HepG2 (cell line): ENCODE data around the gene KLHL30. TPM values are rescaled to one million over a fixed set of nuclear protein-coding genes. Genes with fewer than 3 reads are reported as not detected.

Source experiments
- ATAC-seq: fragments of 200-7000 bp; cut with Tn5 transposase; 3 replicates; pipeline ENCODE4 v1.9.1; 2020; ENCODE audit warnings: mild to moderate bottlenecking, moderate library complexity
- BruUV-seq: library from RNA; stranded (reverse); fragments of 400-500 nt; replicated peaks from 2 replicates; lab custom pipeline; 2021; lab: Mats Ljungman, UMichigan
- CTCF ChIA-PET: fragments of 300-600 bp; formaldehyde crosslinking; extraction: SDS; loops from one replicate; lab custom pipeline; 2021; ENCODE audit warnings: low total read pairs, inconsistent platforms, low intra/inter-chr PET ratio; lab: Yijun Ruan, JAX
- POLR2A ChIA-PET: fragments of 350-600 bp; sonication (Branson Sonifier 250); formaldehyde crosslinking; loops from one replicate; lab custom pipeline; 2020; ENCODE audit warnings: antibody characterized with exemption, inconsistent platforms; lab: Yijun Ruan, JAX
- DNase-seq: peaks from one replicate; pipeline ENCODE4 v3.0.0-alpha.2; 2015; ENCODE audit warnings: low spot score
- FAIRE-seq: peaks from 3 replicates; lab custom pipeline; 2011; peaks lifted over from hg19 to GRCh38; lab: Jason Lieb, UNC
- H2AFZ ChIP-seq: one replicate; pipeline ENCODE4 v1.6.1; 2011; ENCODE audit warnings: low read length, inconsistent platforms
- H3K27ac ChIP-seq: fragments of 300-600 bp; 3 replicates; pipeline ENCODE4 v1.8.0; 2011; ENCODE audit warnings: mixed run types, mild to moderate bottlenecking, mixed read lengths, low read length, inconsistent platforms; ENCODE audit not compliant: insufficient read depth; ENCODE audit errors: extremely low read length
- H3K27me3 ChIP-seq, 2 experiments: fragments of 200-600 bp in 1 of 2; 2 replicates in 1 of 2; 3 replicates in 1 of 2; pipeline versions ENCODE4 v1.6.0 to v1.8.0; 2011; ENCODE audit warnings: low read length in 2 of 2, mild to moderate bottlenecking in 2 of 2, moderate library complexity in 2 of 2, inconsistent platforms in 1 of 2; ENCODE audit not compliant: insufficient read depth in 2 of 2, control insufficient read depth in 1 of 2
- H3K36me3 ChIP-seq, 2 experiments: fragments of 200-600 bp in 1 of 2; replicated peaks in 1 of 2; 2 replicates in 1 of 2; 3 replicates in 1 of 2; pipeline versions ENCODE4 v1.5.1 to v1.8.0; 2011; ENCODE audit warnings: low read length in 2 of 2, inconsistent platforms in 1 of 2; ENCODE audit not compliant: insufficient read depth in 2 of 2, control insufficient read depth in 1 of 2
- H3K4me1 ChIP-seq: 2 replicates; pipeline ENCODE4 v1.5.1; 2012; ENCODE audit warnings: low read length, inconsistent platforms; ENCODE audit not compliant: insufficient read depth
- H3K4me2 ChIP-seq: 2 replicates; pipeline ENCODE4 v1.6.0; 2011; ENCODE audit warnings: low read depth, low read length, inconsistent platforms
- H3K4me3 ChIP-seq, 3 experiments: fragments of 200-600 bp in 1 of 3; sonication (generic), shearing (Covaris generic) in 1 of 3; replicated peaks in 1 of 3; 2 replicates each; pipeline ENCODE4 v1.5.1; 2011 to 2016; ENCODE audit warnings: low read length in 3 of 3, inconsistent platforms in 2 of 3, low read depth in 2 of 3, mild to moderate bottlenecking in 2 of 3, control low read depth in 1 of 3, mixed read lengths in 1 of 3; ENCODE audit not compliant: insufficient read depth in 1 of 3
- H3K79me2 ChIP-seq: one replicate; pipeline ENCODE4 v1.6.1; 2011; ENCODE audit warnings: low read length, inconsistent platforms; ENCODE audit not compliant: insufficient read depth
- H3K9ac ChIP-seq: 2 replicates; pipeline ENCODE4 v1.6.0; 2011; ENCODE audit warnings: mild to moderate bottlenecking, low read depth, low read length, inconsistent platforms; ENCODE audit not compliant: insufficient read depth
- H3K9me3 ChIP-seq: 2 replicates; pipeline ENCODE4 v1.5.1; 2012; ENCODE audit warnings: mild to moderate bottlenecking, low read length
- H4K20me1 ChIP-seq: 2 replicates; pipeline ENCODE4 v1.6.0; 2011; ENCODE audit warnings: inconsistent platforms, mild to moderate bottlenecking, low read length, moderate library complexity; ENCODE audit not compliant: insufficient read depth
- CREB1 ChIP-seq, 2 experiments: fragments of 450-650 bp in 1 of 2; IDR thresholded peaks; 2 replicates each; pipeline ENCODE4 v1.6.1; 2016 to 2017; ENCODE audit warnings: control low read depth in 1 of 2, mild to moderate bottlenecking in 1 of 2, missing compliant biosample characterization in 1 of 2, missing genetic modification characterization in 1 of 2
- NKX3-1 ChIP-seq: sonication (generic); formaldehyde crosslinking; IDR thresholded peaks from 2 replicates; pipeline ENCODE4 v1.5.0; 2020; ENCODE audit warnings: missing genetic modification reagents
- WGBS: methylation state at CpG from one replicate; pipeline ENCODE4 v1.1.6; 2017; ENCODE audit warnings: low lambda C conversion rate; 5-methylcytosine and 5-hydroxymethylcytosine counted together
- in situ Hi-C: cut with HindIII; loops from 2 replicates; pipeline ENCODE4 v1.10.0; 2017; ENCODE audit warnings: low pct_unique_long_range_greater_than_20kb; ENCODE audit not compliant: extremely low pct_ligation_motif_present
- intact Hi-C: fragments of 100-400 bp; cut with micrococcal nuclease; formaldehyde crosslinking; loops from one replicate; pipeline ENCODE4 v1.10.0; 2022; ENCODE audit not compliant: unreplicated experiment
- polyA plus RNA-seq, 8 experiments: library from polyadenylated mRNA; depleted of rRNA in 3 of 8; stranded (reverse) in 7 of 8; unstranded in 1 of 8; fragments of >200 nt; fragmentation: Illumina TruSeq in 4 of 8; extraction: Trizol in 4 of 8; gene quantifications; 2 replicates each; pipeline versions ENCODE4 v1.2.1 to v1.2.3, GENCODE V29; 2011 to 2016; ENCODE audit warnings: low read depth in 4 of 8, missing spikeins in 1 of 8, mixed read lengths in 1 of 8; ENCODE audit not compliant: insufficient read depth in 1 of 8
- total RNA-seq, 5 experiments: library from RNA; depleted of rRNA; stranded (reverse); fragments of >200 nt; fragmentation: Illumina TruSeq; extraction: Trizol; gene quantifications; 2 replicates each; pipeline ENCODE4 v1.2.3, GENCODE V29; 2016; ENCODE audit warnings: low read depth in 1 of 5
- TF ChIP-seq, protein P1 (sequence below): sonication (generic); formaldehyde crosslinking; IDR thresholded peaks from 2 replicates; pipeline ENCODE4 v1.5.1; 2020; ENCODE audit warnings: missing genetic modification reagents, mild to moderate bottlenecking, borderline replicate concordance
- TF ChIP-seq, protein P2 (sequence below): sonication (generic); formaldehyde crosslinking; IDR thresholded peaks from 2 replicates; pipeline ENCODE4 v1.5.1; 2020; ENCODE audit warnings: mild to moderate bottlenecking, missing genetic modification reagents, moderate library complexity

The KLHL30 gene
- total and polyA plus RNA-seq, 2 of the 13 experiments (the other 11 are each of a cell fraction or from before 2014, with no cell fraction given), result 0.05 TPM; not detected in 1

DNA sequence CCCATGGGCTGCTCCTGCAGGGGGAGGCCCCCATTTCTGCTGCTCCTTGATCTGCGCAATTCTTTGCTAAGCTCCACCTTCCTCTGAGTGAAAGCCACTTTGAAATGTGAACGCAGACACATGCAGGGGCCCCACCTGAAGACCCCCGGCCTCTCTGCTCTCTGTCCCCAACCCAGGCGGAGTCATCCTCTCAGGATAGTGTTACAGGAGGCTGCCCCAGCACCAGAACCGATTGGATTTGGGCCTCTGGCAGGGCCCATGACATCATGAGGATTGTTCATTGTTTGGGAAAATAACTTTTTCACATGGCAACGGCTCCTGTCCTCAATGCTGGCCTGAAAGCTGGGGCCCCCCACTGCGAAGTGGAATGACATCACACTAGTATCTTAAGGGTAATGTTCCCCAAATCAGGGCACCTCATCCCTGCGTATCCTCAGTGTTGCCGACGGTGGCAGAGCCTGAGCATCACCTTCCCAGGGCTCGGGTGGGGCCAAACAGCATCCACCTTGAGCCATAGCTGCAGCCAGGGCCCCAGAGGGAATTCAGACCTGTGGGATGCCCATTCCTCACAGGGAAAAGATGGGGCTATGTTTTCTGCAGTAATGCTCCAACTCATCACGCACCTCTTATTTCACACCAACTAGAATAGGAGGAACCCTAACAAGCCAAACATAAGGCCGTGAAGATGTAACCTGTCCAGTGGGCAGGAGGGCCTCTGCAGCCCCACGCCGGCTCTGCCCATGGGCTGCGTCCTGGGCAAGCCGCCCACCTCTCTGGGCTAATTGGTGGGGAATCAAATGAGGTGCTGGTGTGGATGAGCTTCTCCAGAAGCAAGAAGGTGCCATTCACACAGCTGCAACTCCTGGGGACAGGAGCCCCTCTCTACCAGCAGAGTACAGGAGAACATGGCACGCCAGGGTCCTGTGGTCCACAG, 17.6 kb downstream of the KLHL30 start:
- no peak overlapping the region for H3K4me3 ChIP-seq
- TF ChIP-seq, protein P1, sequence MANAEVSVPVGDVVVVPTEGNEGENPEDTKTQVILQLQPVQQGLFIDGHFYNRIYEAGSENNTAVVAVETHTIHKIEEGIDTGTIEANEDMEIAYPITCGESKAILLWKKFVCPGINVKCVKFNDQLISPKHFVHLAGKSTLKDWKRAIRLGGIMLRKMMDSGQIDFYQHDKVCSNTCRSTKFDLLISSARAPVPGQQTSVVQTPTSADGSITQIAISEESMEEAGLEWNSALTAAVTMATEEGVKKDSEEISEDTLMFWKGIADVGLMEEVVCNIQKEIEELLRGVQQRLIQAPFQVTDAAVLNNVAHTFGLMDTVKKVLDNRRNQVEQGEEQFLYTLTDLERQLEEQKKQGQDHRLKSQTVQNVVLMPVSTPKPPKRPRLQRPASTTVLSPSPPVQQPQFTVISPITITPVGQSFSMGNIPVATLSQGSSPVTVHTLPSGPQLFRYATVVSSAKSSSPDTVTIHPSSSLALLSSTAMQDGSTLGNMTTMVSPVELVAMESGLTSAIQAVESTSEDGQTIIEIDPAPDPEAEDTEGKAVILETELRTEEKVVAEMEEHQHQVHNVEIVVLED (CRISPR knock-in tag), result no peak
- TF ChIP-seq CREB1 (IDR thresholded peaks at IDR 0.05), result peak; percentile 32; the same call in 1 of the 2 replicates
- no peak for TF ChIP-seq CREB1 (CRISPR knock-in tag; IDR thresholded peaks at IDR 0.05)
- TF ChIP-seq, all 625 proteins: peak for 1
- no TSS peak for BruUV-seq
- H3K9ac ChIP-seq, result no peak overlapping the region
- no peak for FAIRE-seq
- H3K4me2 ChIP-seq, result no peak overlapping the region
- no peaks in the 10 kb centered on the region for H3K79me2 ChIP-seq
- 36% methylated on average over 14 of the region's 18 CpGs for WGBS
- no peak overlapping the region for H3K27ac ChIP-seq
- no peak for ATAC-seq
- ChIA-PET POLR2A (no interaction called here), CTCF (no interaction called here)
- peaks cover 34% of the 10 kb centered on the region for H3K4me1 ChIP-seq
- no peak overlapping the region for H2AFZ ChIP-seq
- H4K20me1 ChIP-seq, result no peaks in the 10 kb centered on the region
- in situ Hi-C loops (no loop called here), intact Hi-C loops (no loop called here)
- no peak for DNase-seq
- H3K9me3 ChIP-seq, result no peaks in the 10 kb centered on the region
- H3K27me3 ChIP-seq, result peaks cover 29 to 66% of the 10 kb centered on the region in 2 experiments
- H3K36me3 ChIP-seq, result no peaks in the 10 kb centered on the region

- H2AFZ ChIP-seq, result no peak overlapping the region
- FAIRE-seq (no peak), DNase-seq (no peak), ATAC-seq (no peak)
- no peak overlapping the region for H3K4me2 ChIP-seq
- no peaks in the 10 kb centered on the region for H3K9me3 ChIP-seq
- peaks cover 31 to 71% of the 10 kb centered on the region in 2 experiments for H3K27me3 ChIP-seq
- BruUV-seq, result no TSS peak
- WGBS, result 33% methylated on average over 10 of the region's 14 CpGs
- in situ Hi-C loops, result no loop called here
- TF ChIP-seq, protein P2, sequence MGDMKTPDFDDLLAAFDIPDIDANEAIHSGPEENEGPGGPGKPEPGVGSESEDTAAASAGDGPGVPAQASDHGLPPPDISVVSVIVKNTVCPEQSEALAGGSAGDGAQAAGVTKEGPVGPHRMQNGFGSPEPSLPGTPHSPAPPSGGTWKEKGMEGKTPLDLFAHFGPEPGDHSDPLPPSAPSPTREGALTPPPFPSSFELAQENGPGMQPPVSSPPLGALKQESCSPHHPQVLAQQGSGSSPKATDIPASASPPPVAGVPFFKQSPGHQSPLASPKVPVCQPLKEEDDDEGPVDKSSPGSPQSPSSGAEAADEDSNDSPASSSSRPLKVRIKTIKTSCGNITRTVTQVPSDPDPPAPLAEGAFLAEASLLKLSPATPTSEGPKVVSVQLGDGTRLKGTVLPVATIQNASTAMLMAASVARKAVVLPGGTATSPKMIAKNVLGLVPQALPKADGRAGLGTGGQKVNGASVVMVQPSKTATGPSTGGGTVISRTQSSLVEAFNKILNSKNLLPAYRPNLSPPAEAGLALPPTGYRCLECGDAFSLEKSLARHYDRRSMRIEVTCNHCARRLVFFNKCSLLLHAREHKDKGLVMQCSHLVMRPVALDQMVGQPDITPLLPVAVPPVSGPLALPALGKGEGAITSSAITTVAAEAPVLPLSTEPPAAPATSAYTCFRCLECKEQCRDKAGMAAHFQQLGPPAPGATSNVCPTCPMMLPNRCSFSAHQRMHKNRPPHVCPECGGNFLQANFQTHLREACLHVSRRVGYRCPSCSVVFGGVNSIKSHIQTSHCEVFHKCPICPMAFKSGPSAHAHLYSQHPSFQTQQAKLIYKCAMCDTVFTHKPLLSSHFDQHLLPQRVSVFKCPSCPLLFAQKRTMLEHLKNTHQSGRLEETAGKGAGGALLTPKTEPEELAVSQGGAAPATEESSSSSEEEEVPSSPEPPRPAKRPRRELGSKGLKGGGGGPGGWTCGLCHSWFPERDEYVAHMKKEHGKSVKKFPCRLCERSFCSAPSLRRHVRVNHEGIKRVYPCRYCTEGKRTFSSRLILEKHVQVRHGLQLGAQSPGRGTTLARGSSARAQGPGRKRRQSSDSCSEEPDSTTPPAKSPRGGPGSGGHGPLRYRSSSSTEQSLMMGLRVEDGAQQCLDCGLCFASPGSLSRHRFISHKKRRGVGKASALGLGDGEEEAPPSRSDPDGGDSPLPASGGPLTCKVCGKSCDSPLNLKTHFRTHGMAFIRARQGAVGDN (CRISPR knock-in tag), result 0 out of 2 replicates have a peak, but pooled peaks have one; percentile 1
- TF ChIP-seq NKX3-1 (CRISPR knock-in tag), result no peak
- POLR2A ChIA-PET, result no interaction called here
- intact Hi-C loops, result no loop called here
- H3K9ac ChIP-seq, result no peak overlapping the region
- no peaks in the 10 kb centered on the region for H4K20me1 ChIP-seq
- no peaks in the 10 kb centered on the region for H3K36me3 ChIP-seq
- no peak overlapping the region for H3K27ac ChIP-seq
- H3K79me2 ChIP-seq, result no peaks in the 10 kb centered on the region
- no peak overlapping the region for H3K4me3 ChIP-seq
- CTCF ChIA-PET, result no interaction called here
- H3K4me1 ChIP-seq, result peaks cover 23% of the 10 kb centered on the region
These were observed 19.1 kb downstream of the KLHL30 start for GRCh38 chr2:238157506-238158017.
